Measurements from ENCODE around the gene NT5M.

Gene NT5M

DNA sequence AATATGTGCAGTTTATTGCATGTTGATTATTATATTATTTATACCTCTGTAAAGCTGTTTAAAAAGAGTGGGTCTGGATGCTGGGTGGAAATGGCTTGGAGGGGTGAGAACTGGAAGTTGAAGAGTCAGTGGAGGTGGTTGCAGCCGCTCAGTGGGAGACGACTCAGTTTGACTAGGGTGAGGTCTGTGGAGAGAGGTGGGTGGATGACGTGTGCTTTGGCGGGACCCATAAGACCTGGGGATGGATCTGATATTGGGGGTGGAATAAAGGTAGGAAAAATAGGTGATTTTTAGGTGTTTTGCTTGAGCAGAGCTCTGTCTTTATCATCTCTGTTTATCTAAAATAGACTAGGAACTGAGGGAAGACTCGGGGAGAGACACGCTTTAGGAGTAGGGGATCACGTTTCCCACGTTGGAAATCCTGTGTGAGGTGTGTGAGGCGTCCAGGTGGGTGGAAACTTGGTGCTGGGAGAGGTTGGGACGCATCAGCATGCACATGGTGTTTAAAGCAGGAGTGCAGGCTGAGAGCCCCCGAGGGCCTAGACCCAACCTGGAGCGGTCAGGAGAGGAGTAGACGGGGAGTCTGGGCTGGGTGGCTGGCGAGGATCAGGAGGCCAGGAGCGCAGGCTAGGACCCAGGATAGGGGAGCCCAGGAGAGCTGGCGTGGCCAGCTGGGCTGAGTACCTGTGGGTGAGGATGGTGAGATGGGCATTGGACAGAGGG is 17.2 kb downstream of the NT5M start:
- Mint-ChIP-seq H3K27ac (no peak overlapping the region), H3K27me3 (ENCODE audit: low read depth, poor library complexity) (no peaks in the 10 kb centered on the region), H3K36me3 (ENCODE audit: low read depth) (peaks cover 6% of the 10 kb centered on the region), H3K9me3 (no peaks in the 10 kb centered on the region), H3K4me1 (no peaks in the 10 kb centered on the region), H3K4me3 (no peak overlapping the region)
- TF ChIP-seq, protein P1, sequence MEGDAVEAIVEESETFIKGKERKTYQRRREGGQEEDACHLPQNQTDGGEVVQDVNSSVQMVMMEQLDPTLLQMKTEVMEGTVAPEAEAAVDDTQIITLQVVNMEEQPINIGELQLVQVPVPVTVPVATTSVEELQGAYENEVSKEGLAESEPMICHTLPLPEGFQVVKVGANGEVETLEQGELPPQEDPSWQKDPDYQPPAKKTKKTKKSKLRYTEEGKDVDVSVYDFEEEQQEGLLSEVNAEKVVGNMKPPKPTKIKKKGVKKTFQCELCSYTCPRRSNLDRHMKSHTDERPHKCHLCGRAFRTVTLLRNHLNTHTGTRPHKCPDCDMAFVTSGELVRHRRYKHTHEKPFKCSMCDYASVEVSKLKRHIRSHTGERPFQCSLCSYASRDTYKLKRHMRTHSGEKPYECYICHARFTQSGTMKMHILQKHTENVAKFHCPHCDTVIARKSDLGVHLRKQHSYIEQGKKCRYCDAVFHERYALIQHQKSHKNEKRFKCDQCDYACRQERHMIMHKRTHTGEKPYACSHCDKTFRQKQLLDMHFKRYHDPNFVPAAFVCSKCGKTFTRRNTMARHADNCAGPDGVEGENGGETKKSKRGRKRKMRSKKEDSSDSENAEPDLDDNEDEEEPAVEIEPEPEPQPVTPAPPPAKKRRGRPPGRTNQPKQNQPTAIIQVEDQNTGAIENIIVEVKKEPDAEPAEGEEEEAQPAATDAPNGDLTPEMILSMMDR (IDR thresholded peaks at IDR 0.05): no peak
- no peak for DNase-seq

- TF ChIP-seq, protein P1 (IDR thresholded peaks at IDR 0.05): no peak
These were observed 17.7 kb downstream of the NT5M start for GRCh38 chr17:17320911-17321220.

GRCh38 chr17:17321356-17322025 is 18.3 kb downstream of the NT5M start:
- Mint-ChIP-seq H3K4me3 (no peak overlapping the region), H3K36me3 (ENCODE audit: low read depth) (peaks cover 10% of the 10 kb centered on the region), H3K4me1 (no peaks in the 10 kb centered on the region), H3K27me3 (ENCODE audit: low read depth, poor library complexity) (no peaks in the 10 kb centered on the region), H3K27ac (no peak overlapping the region), H3K9me3 (no peaks in the 10 kb centered on the region)
- DNase-seq: no peak
- TF ChIP-seq, protein P1 (IDR thresholded peaks at IDR 0.05): no peak

More at GRCh38 chr17:17320911-17321220, 17.7 kb downstream of the NT5M start:
- Mint-ChIP-seq H3K4me3 (no peak overlapping the region), H3K9me3 (no peaks in the 10 kb centered on the region), H3K36me3 (ENCODE audit: low read depth) (peaks cover 9% of the 10 kb centered on the region), H3K4me1 (no peaks in the 10 kb centered on the region), H3K27me3 (ENCODE audit: low read depth, poor library complexity) (no peaks in the 10 kb centered on the region), H3K27ac (no peak overlapping the region)
- DNase-seq: no peak

- TF ChIP-seq, protein P1 (IDR thresholded peaks at IDR 0.05): no peak
- Mint-ChIP-seq H3K4me1 (no peaks in the 10 kb centered on the region), H3K27me3 (ENCODE audit: low read depth, poor library complexity) (no peaks in the 10 kb centered on the region), H3K4me3 (no peak overlapping the region), H3K27ac (no peak overlapping the region), H3K36me3 (ENCODE audit: low read depth) (peaks cover 10% of the 10 kb centered on the region), H3K9me3 (no peaks in the 10 kb centered on the region)
- no peak for DNase-seq
These were observed 19.6 kb downstream of the NT5M start for GRCh38 chr17:17322516-17323510.

- Mint-ChIP-seq H3K4me3 (no peak overlapping the region), H3K9me3 (no peaks in the 10 kb centered on the region), H3K4me1 (no peaks in the 10 kb centered on the region), H3K36me3 (ENCODE audit: low read depth) (peaks cover 10% of the 10 kb centered on the region), H3K27me3 (ENCODE audit: low read depth, poor library complexity) (no peaks in the 10 kb centered on the region), H3K27ac (no peak overlapping the region)
- no peak for DNase-seq
- TF ChIP-seq, protein P1 (IDR thresholded peaks at IDR 0.05): no peak
These were observed 21.4 kb downstream of the NT5M start for GRCh38 chr17:17324616-17325015.

Measured in nephron progenitor cell (in vitro differentiated cells).